Measurements from ENCODE around the gene HIGD1B.

HIGD1B gene

DNA sequence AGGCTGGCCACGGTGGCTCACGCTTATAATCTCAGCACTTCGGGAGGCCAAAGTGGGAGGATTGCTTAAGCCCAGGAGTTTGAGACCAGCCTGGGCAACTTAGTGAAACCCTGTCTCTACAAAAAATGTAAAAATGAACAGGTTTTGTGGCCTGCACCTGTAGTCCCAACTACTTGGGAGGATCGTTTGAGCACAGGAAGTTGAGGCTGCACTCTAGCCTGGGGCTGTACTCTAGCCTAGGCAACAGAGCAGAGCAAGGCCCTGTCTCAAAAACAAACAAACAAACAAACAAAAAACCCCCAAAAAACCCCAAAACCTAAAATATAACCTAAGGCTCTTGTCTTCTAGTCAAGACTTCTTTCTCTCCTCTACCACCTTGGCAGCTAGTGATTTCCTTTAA, 7.4 kb upstream of the HIGD1B start:
- DNase-seq = no peak

DNA sequence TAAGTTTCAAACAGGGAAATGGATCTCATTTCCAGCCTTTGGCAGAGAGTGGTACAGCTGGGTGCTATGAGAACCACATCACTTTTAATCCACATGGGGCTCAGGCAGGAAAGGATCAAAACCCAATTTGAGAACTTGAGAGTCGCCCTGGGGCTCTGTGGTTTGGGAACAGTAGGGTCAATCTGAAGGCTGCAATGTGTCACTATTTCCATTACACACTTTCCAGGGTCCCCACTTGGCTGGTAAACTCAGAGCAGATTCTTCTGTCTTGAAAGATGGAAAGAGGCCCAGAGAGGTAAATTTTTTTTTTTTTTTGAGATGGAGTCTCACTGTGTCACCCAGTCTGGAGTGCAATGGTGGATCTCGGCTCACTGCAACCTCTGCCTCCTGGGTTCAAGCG, 6.7 kb upstream of the HIGD1B start:
- DNase-seq = no peak

DNA sequence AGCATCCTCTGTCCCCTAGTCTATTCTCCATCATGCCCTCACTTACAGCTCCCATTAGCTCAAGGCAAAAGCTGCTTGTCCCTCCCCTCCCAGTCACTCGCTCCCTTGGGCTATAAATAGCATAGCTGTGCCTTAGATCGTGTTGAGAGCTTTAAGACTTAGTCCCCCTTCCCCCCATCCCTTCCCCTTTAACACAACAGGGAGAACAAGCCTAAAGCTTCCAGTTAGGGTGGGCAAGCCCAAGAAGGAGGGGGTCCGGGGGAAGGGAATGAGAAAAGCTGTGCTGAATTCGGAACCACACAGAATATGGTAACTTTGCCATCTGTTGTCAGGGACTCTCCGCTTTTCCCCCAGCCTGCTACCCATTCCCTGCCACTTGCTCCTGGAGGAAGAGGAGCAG, 4.9 kb upstream of the HIGD1B start:
- DNase-seq = no peak

DNA sequence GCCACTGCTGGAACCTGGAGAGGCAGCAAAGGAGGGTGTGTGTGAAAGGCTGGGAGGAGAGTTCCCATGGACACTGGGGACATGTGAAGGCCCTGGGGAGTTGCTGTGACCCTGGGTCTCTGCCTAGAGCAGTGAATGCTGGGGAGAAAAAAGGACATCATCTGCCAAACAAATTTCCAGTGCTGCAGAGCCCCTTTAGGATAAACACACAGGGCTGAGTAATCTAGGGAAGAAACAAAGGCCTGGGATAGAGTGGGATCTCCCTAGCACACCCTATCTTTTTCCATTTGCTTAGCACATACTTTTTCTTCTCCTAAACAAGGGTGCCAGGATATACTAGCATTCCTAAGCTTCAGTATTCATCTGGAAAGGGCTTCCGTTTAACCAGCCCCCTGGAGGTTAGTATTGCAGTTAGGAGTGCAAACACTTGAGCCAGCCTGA, 3.3 kb upstream of the HIGD1B start:
- peak; percentile 35 for DNase-seq

DNA sequence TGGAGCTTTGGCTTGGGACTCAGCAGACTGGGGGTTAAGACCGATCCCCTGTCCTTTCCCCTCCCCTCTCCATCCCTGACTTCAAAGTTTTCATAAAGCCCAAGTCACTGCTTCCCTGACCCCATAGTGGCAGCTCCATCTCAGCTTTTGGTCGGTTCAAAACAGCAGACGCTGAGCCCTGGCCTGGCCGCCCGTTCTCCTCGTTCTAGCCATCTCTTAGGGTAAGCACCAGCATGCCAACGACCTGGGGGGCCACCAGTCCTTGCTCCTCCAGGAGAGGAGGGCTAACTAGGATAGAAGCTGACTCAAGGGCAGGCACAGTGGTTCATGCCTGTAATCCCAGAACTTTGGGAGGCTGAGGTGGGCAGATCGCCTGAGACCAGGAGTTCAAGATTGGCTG, 1.5 kb upstream of the HIGD1B start:
- no peak for DNase-seq

DNA sequence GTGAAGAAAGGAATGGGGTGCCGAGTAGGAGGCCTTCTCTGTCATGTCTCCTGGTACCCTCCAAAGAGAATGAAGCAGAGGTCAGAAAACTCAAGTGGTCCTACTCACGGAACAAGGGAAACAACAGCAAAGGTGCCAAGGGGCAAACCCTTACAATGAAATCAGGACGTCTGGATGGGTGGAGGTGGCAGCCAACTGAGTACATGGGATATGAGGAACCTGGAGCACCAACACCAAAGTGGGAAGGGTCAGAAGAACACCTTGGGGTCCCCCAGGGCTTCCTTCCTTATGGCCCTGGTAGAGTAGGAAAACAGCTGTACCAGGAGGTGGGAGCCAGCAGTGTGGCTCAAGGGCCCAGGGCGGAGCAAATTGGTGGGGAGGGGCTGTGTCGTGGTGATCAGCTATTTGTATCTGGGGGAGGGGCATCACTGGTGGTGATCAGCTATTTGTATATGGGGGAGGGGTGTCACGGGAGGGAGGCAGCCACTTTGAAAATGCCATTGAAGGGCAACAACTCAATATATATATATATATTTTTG, 643 bp downstream of the HIGD1B start:
- no peak for DNase-seq

DNA sequence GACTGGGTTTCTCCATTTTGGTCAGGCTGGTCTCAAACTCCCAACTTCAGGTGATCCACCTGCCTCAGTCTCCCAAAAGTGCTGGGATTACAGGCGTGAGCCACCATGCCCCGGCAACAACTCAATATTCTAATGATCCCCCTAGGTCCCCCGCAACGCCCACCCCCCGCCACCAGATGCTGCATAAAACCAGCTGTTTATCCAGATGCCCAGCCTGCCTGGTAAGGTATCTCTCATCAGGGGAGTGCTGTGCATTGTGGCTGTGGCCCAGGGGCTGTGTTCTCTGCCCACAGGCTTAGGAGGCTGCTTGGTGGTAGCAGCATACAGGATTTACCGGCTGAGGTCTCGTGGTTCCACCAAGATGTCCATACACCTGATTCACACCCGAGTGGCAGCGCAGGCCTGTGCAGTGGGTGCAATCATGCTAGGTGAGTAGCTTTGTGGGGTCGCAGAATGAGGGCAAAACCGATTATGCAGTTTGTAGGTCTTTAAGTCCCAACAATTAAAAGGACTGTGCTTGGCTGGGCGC, 1.3 kb downstream of the HIGD1B start:
- DNase-seq = no peak

DNA sequence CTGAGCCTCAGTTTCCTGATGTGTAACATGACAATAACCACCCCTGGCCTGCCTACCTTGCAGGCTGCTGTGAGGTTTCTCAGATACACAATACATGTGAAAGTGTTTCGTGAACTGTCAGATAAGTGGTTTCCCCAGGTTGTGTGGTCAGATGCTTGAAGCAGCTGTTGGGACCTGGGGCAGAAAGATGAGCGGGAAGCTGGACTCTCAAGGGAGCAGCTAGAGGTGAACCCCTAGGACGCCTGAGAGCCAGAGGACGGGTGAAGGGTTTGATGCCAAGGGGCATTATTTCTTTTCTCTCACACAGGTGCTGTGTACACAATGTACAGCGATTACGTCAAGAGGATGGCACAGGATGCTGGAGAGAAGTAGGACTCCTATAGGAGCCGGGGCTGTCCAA, 2.3 kb downstream of the HIGD1B start:
- no peak for DNase-seq

DNA sequence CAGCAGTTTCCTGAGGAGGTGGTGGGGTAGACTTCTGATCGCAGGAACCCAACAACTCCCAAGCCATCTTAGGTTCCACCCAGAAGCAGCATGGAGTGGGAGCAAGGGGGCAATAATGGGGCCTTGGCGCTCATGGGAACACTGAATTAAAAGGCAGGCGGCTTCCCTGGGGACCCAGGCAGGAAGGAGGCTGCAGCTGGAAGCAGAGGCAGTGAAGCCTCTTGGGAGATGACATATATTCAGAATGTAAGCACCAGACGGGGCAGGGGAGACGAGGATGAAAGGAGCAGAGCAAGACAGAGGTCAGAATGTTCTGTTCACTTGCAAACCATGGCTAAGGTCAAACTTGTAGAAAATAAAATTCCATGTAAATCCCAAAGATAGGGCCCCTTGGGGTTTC, 2.9 kb downstream of the HIGD1B start:
- DNase-seq = no peak

DNA sequence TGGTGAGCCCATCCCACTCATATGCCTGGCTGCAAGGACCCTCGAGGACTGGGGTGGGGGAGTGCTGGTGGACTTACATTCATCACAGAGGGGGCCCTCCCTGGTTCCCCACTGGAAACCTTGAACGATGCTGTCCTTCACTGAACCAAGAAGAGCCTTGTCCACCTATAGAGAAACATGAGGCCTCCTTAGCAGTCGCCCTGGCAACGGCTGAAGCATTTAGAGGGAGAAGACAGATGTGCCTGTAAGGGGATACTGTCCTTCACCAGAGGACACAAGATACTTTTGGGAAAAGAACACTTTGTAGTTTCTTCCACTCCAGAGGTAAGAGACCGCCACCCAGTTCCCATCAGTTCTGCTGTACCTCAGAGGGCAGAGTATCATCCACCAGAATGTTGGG, 6.5 kb downstream of the HIGD1B start:
- no peak for DNase-seq

DNA sequence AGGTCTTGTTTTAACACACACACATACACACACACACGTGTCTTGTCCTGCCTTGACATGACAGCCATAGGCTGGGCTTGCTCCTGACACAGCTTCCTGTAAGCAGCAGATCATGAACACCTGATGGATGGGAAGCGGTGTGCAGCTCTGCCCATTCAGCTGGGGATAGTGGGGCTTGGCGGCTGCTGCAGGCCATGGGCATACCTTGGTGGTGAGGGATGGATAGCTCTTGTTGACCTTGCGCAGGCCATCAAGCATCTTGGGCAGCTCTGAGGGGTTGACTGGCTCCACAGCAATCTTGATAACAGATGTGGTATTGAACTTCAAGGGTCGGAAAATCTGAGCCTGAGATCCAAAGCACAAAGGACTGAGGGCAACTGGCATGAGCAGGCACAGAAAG, 12.0 kb downstream of the HIGD1B start:
- no peak for DNase-seq

DNA sequence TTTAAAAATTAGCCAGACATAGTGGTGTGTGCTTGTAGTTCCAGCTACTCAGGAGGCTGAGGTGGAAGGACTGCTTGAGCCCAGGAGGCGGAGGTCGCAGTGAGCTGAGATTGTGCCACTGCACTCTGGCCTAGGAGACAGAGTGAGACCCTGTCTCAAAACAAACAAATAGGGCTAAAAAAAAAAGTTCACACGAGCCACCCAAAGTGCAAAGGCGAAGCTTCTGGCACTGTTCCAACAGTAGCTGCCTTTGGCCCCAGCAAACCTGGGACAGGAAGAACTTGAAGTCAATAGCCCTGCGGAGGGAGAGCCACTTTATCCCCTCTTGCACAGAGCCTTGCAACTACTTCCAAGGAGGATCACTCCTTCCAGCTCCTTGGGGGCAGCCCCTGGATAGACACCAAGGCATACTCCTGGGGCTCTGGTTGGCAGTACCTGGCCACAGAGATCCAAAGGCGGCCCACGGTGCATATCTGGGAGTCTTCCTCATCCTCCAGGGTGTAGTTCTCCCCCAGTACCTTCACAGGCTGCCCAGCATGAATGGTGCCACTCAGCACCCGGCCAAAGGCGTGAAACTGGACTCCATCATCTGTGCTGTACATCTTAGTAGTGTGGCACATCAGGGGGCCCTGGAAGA, 14.7 kb downstream of the HIGD1B start:
- no peak for DNase-seq

DNA sequence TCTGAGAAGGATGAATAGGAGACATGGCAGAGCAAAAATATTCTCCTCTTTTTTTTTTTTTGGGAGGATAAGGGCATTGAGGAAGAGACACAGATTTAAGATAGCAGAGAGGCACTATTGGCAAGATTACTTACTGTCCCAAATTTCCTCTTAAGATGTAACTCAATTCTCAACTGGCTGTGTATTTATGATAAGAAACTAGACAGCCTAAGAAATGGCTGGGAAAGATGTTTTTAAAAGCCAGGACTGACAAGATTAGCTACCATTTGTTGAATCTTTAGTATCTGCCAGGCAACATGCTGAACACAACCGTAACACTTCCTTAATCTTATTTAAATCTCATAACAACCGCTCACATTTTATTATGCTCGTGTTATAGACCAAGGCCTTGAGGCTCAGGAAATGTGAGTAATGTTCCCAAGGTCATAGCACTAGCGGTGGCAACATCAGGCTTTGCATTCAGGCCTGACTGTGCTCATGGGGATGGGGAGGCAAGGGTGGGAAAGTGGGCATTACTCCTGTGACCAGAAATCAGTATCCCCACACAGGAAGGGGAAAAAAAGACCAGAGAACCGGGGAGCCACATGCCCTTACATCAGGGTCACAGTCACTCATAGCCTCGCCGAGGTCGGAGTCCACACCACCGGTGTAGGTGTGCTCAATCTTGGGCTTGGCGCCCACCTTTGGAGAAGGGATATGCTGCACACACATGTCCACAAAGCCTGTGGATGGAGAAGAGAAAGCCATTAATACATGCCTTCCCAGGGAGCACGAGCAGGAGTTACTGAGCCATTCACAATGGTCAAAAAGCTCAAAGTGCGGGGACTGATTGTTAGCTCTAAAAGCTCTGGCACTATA, 15.6 kb downstream of the HIGD1B start:
- no peak for DNase-seq

DNA sequence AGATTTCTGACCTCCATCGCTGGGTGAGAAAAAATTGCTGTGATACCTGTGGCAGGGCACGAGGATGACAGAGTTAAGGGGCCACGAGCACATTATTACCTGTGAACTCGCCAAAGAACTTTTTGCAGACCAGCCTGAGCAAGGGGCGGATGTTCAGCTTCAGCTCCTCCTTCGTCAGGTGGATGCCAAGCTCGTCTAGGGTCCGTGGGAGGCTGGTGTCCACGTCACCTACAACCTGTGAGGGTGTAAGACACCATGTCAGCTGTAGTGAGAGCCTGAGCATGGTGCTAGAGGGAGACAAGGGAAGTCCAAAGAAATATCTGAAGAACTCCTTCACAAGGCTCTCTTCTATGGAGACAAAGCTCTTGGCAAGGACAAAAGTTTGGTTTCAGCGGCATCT, 17.1 kb downstream of the HIGD1B start:
- DNase-seq = no peak

DNA sequence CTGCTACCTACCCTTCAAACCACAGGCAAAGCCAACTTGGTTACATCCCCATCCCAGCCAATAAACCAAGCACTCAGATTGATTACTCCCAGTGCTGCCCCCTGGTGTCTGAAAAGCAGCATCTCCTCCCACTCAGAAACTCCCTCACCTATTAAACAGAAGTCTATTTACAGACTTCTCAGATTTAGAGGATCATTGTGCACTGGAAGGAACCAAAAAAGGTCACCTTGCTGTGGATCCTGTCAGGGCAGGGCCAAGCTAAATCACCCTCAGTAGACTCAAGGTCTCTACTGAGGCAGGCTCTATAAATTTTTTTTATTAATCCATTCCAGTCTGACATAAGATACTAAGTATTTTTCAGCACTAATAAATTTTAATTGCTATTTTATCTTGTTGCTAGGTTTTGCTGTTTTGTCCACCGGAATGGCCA, 17.6 kb downstream of the HIGD1B start:
- DNase-seq = peak; percentile 77

DNA sequence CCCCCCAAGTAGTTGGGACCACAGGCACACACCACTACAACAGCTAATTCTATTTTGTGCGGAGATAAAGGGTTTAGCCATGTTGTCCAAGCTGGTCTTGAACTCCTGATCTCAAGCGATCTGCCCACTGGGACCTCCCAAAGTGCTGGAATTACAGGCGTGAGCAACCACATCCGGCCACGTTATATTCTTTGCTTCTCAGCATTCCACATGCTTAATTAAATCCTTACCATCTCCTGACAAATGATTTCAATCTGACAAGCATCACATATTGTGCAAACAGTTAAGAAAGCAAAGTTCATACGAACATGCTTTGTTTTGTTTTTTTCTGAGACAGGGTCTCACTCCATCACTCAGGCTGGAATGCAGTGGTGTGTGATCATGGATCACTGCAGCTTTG, 18.2 kb downstream of the HIGD1B start:
- DNase-seq = peak; percentile 37

DNA sequence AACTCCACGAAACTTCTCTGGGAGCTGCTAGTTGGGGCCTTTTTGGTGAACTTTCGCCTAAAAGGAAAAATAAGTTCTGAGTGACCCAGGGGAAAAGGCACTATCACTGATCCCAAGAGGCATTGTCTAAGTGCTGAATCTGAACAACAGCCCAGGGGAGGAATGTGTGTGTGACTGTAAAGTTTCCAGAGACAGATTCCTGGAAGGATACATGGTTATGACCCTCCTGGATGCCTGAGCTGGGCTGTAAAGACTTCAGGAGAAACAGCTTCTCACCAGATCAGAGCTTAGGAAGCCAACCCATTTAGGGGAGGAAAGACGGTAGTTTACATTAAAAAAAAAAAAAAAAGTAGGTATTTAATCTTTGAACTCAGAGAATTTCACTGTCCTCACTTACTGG, 20.2 kb downstream of the HIGD1B start:
- DNase-seq = no peak

DNA sequence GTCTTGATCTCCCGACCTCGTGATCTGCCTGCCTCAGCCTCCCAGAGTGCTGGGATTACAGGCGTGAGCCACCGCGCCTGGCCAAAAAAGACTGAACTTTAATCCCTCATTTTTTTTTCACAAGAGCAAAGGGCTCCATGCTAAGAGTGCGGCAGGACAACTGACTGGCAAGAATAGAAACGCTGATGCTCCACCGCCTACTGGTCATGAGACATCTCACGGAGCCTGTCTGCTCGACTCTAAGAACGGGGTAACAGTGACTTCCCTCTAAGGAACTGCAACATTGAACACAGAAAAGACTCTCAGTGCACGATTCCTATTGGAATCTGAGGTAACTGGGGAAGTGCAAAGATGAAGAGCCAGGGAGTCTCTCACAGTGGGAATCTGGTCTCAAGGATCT, 23.9 kb downstream of the HIGD1B start:
- no peak for DNase-seq

DNA sequence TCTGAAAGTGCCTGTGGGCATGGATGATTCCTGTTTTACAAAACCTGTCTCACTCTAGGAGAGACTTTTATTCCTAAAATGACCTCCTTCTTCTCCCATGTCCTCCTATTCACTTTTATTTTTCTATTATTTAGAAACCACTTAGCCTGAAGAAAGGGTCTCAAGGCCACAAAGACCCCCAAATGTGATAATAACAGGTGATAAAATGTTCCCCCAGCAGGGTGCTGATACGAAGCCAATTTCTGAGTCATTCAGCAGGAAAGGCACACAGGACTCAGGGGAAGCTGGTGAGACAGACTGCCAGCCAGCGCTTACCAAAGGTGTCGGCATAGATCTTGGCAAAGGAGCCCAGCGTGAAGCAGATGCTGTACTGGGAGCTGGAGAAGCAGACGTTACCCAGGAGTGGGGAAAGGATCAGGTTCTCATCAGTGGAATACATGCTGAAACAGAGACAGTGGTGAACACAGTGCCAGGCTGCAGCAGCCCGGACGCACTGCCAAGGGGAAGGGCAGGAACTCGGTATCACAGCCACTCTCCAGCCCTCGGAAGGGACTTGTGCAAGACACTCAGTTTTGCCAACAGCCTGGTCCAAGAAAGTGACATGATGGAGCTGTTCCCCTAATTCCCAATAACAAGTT, 24.6 kb downstream of the HIGD1B start:
- DNase-seq = no peak

DNA sequence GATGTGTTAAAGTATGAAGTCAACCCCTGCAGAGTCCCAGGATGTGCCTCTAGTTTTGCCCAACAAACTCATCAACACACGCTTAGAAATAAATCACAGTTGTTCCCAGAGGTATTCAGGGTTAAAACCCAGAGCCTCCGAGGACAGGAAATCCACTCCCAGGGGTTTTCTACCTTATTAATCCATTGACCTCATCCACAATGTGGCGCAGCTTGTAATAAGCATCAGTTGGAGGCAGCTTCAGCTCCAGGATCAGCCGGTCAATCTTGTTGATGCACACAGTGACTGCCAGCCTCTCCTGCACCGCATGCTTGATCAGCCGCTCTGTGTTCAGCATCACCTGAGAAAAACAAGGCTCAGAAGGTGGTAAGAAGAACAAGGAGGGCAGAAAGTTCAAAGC, 28.1 kb downstream of the HIGD1B start:
- DNase-seq = no peak

DNA sequence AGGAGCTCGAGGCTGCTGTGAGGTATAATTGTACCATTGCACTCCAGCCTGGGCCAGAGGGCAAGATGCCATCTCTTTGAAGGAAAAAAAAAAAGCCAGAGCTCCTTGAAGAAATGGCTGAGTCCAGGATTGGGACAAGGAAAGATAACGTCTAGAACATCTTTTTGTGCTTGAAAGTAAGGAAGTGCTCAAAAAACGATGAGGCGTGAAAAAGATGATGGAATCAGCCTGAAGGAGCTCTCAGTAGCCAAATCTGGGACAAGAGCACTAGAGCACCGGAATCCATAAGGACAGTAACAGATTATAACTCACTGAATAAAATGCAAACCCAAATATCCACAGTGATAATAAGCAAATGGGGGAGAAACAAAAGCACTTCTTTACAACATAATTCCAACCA, 29.4 kb downstream of the HIGD1B start:
- DNase-seq = no peak

DNA sequence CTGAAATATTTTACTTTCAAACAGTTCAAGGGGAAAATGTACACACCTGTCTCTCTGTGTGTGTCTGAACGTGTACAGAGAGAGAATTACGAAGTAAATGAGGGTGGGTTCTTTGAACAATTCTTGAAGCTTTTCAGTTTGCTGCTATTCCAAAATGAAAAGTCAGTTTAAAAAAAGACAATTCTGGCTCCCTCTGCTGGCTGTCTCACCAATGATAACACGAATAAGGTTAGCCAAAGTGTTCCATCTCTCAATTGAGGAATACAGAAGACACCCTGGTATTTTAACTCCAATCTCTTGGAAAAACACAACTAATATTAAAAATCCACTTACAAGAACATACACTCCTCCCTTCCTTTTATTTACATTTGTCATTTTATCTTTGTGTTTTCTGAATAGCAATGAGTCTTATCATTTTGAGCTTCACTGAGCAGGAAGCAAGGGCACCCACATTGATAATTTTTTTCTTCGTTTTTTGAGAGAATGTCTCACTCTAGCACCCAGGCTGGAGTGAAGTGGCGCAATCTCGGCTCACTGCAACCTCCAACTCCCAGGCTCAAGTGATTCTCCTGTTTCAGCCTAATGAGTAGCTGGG, 31.0 kb downstream of the HIGD1B start:
- peak; percentile 47 for DNase-seq

DNA sequence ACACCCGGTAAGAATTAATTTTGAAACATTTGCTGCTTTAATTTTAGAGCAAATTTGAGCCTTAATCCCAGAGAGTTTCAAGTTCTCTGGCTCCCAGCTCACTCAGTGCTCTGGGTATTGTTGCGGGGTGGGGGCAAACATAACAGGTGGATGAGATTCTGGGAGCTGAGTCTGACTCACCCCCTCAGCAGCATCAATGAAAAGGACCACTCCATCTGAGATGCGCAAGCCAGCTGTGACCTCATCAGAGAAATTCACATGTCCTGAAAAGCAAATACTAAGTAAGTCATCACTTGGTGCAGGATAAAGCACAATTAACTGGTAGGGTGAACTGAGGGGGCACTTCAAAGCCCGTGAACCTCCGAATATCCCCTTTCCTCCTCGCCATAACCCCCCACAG, 31.7 kb downstream of the HIGD1B start:
- DNase-seq = no peak
